Small intestine (tissue), 7 donors: ENCODE results near the gene PCSK9. TPM values are rescaled to one million over a fixed set of nuclear protein-coding genes. Genes with fewer than 3 reads are reported as not detected.

Source experiments
- DNase-seq, 2 donors: peaks; one replicate each; pipeline versions ENCODE4 v3.0.0 to v3.0.0-alpha.2; 2013
- FAIRE-seq: peaks from 2 replicates; lab custom pipeline; 2012; peaks lifted over from hg19 to GRCh38; lab: Jason Lieb, UNC
- H3K27ac ChIP-seq, 3 donors: one replicate each; pipeline ENCODE4 v1.5.1; 2013; ENCODE audit warnings: low read length in 2 of 3, mild to moderate bottlenecking in 2 of 3, control low read depth in 1 of 3, inconsistent platforms in 1 of 3, low read depth in 1 of 3, moderate library complexity in 1 of 3
- H3K27me3 ChIP-seq, 3 donors: one replicate each; pipeline ENCODE4 v1.6.1; 2013; ENCODE audit warnings: low read length in 3 of 3, inconsistent platforms in 1 of 3; ENCODE audit not compliant: control insufficient read depth in 3 of 3, insufficient read depth in 3 of 3
- H3K36me3 ChIP-seq, 3 donors: one replicate each; pipeline ENCODE4 v1.6.1; 2013; ENCODE audit warnings: low read length in 3 of 3, inconsistent platforms in 1 of 3, low read depth in 1 of 3, mild to moderate bottlenecking in 1 of 3, moderate library complexity in 1 of 3; ENCODE audit not compliant: control insufficient read depth in 3 of 3, insufficient read depth in 2 of 3
- H3K4me1 ChIP-seq, 3 donors: one replicate each; pipeline ENCODE4 v1.6.1; 2013; ENCODE audit warnings: low read length in 2 of 3, inconsistent platforms in 1 of 3, low read depth in 1 of 3, mild to moderate bottlenecking in 1 of 3, moderate library complexity in 1 of 3; ENCODE audit not compliant: control insufficient read depth in 3 of 3, insufficient read depth in 2 of 3
- H3K4me3 ChIP-seq, 3 donors: one replicate each; pipeline ENCODE4 v1.5.1; 2013; ENCODE audit warnings: low read length in 3 of 3, control low read depth in 1 of 3, inconsistent platforms in 1 of 3, low read depth in 1 of 3, mild to moderate bottlenecking in 1 of 3, moderate library complexity in 1 of 3
- H3K9me3 ChIP-seq, 2 donors: one replicate each; pipeline ENCODE4 v1.6.1; 2013; ENCODE audit warnings: low read depth in 1 of 2, low read length in 1 of 2; ENCODE audit not compliant: control insufficient read depth in 2 of 2, insufficient read depth in 1 of 2
- WGBS, 3 donors: extraction: QIAGEN DNeasy Blood & Tissue Kit; methylation state at CpG; one replicate each; pipeline ENCODE4 v1.1.7; 2013; 5-methylcytosine and 5-hydroxymethylcytosine counted together
- polyA plus RNA-seq, 4 donors: library from polyadenylated mRNA; stranded (reverse) in 3 of 4; unstranded in 1 of 4; fragments of 200-250 nt in 3 of 4; fragments of 120-200 nt in 1 of 4; gene quantifications; one replicate each; pipeline versions ENCODE4 v1.2.1 to v1.2.3, GENCODE V29; 2013
- donor health status: healthy with polysubstance abuse.
- donor health status: control.
- donor health status: control.
- donor health status: Bipolar disorder and iron deficiency.
- donor health status: healthy.

The PCSK9 gene
- polyA plus RNA-seq, 4 donors: 0.45 to 24.2 (median 2.2) TPM

DNA sequence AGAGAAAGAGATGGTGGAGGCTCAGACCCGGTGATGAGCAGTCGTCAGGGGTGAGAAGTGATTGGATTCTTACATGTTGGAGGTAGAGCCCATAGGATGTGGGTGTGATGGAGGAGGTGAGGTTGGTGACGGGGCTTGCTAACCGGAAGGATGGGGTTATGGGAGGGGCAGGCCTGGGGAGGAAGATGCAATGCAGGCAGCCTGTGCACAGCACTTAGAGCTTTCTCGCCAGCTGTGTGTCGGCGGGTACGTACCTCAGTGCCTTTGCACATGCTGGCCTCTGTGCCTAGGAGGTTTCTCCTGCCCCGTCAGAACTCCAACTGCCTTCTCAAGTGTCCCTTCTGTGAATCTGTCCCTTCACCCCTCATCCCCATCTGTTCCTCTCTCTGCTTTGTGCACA is 43.5 kb upstream of the PCSK9 start:
- Histone ChIP-seq H3K4me3 (no peak overlapping the region), H3K27me3 (peaks cover 0 to 32% (median 21%) of the 10 kb centered on the region in 3 donors), H3K27ac (no peak overlapping the region), H3K36me3 (no peaks in the 10 kb centered on the region), H3K9me3 (peaks cover 0 to 3% of the 10 kb centered on the region in 2 donors), H3K4me1 (peaks cover 0 to 9% (median 0%) of the 10 kb centered on the region in 3 donors)
- 54 to 72% (median 59%) methylated on average over 7 to 9 of the region's 9 CpGs for WGBS, 3 donors
- FAIRE-seq: no peak
- DNase-seq: no peak

DNA sequence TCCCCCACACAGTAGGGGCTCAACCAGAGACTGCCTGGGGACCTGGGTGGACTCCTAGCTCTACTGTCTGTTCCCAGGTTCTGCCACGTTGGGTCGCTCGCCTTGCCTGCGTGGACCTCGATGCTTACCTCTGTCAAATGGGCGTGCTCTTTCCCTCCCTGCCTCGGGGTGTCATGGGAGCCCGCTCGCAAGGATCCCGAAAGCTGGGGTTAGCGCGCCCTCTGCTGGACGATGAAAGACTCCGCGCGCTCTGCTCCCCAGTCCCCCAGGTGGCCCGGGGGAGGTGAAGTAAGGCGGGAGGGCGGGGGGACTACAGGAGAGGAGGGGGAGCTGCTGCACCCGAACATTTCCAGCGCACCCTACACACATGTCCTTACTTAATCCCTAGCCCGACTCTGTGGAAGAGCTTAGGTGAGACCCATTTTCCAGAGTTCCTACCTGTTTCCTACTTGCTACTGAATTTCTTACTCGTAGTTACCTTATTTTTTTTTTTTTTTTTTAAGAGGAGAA is 42.9 kb upstream of the PCSK9 start:
- Histone ChIP-seq H3K9me3 (peaks cover 0 to 3% of the 10 kb centered on the region in 2 donors), H3K27me3 (peaks cover 0 to 32% (median 21%) of the 10 kb centered on the region in 3 donors), H3K4me1 (peaks cover 0 to 9% (median 0%) of the 10 kb centered on the region in 3 donors), H3K36me3 (no peaks in the 10 kb centered on the region), H3K27ac (no peak overlapping the region), H3K4me3 (peak overlapping the region in 1 of 3 donors; percentile 12)
- DNase-seq: peak; percentile 85 to 86
- WGBS, 3 donors: 2 to 3% (median 2%) methylated on average over 22 to 23 of the region's 23 CpGs
- FAIRE-seq: no peak

DNA sequence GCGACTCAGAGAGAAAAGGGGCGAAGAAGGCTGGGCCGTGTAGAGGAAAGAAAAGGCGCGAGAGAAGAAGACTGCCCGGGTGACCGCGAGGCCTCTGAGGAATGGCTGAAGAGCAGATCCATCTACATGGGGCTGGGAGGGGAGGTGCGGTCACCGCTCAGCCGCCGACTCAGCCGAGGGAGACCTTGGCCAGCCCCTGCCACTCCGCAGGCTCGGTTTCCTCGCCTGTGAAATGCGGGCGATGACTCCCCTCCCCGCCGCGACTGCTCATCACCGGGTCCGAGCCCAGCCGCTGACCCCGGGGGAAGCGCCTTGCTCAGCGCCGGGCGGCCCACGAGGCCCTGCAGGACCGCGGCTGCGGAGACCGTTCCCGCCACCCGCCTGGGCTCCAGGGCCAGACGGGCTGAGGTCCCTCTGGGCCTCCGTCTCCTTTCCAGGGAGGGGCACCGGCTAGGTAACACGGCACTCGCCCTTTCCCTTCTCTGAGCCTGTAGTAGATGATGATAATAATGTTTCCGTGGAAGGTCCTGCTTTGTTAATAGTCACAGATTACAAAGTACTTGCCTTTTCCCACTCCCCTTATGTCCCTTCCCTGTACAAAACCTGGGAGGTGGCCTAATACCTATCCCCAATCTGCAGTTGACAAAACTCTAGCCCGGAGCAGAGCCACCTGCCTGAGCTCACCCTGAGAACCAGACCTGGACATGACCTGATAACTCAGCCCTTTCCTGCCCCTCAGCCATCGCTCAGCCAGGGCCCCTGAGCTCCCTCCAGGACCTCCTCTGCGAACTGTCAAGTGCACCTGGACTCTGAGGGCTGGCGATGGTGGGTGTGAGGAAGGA is 42.3 kb upstream of the PCSK9 start:
- Histone ChIP-seq H3K27me3 (peaks cover 0 to 32% (median 21%) of the 10 kb centered on the region in 3 donors), H3K4me1 (peaks cover 0 to 9% (median 0%) of the 10 kb centered on the region in 3 donors), H3K4me3 (peak overlapping the region in 1 of 3 donors; percentile 12), H3K36me3 (no peaks in the 10 kb centered on the region), H3K9me3 (peaks cover 0 to 3% of the 10 kb centered on the region in 2 donors), H3K27ac (no peak overlapping the region)
- no peak for FAIRE-seq
- 11 to 21% (median 19%) methylated on average over 37 to 46 of the region's 46 CpGs for WGBS, 3 donors
- DNase-seq: peak in 1 of 2 donors; percentile 44

DNA sequence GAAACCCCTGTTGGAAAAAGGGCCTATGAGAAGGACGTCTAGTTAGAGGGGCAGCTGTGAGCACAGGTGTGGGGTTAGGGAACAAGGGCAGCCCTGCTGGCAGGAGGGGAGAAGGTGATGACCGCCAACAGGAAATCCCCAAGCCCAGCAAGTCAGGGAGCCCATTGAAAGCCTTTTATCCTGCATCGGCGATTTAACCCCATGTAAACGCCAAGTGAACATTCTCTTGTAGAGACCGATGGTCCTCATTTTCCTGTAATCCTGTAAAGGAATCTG is 41.7 kb upstream of the PCSK9 start:
- Histone ChIP-seq H3K4me1 (peaks cover 0 to 9% (median 0%) of the 10 kb centered on the region in 3 donors), H3K36me3 (no peaks in the 10 kb centered on the region), H3K27me3 (peaks cover 0 to 32% (median 21%) of the 10 kb centered on the region in 3 donors), H3K4me3 (no peak overlapping the region), H3K27ac (no peak overlapping the region), H3K9me3 (peaks cover 0 to 3% of the 10 kb centered on the region in 2 donors)
- no peak for DNase-seq
- WGBS, 3 donors: 71 to 89% (median 82%) methylated on average over 6 of the region's 6 CpGs
- no peak for FAIRE-seq

DNA sequence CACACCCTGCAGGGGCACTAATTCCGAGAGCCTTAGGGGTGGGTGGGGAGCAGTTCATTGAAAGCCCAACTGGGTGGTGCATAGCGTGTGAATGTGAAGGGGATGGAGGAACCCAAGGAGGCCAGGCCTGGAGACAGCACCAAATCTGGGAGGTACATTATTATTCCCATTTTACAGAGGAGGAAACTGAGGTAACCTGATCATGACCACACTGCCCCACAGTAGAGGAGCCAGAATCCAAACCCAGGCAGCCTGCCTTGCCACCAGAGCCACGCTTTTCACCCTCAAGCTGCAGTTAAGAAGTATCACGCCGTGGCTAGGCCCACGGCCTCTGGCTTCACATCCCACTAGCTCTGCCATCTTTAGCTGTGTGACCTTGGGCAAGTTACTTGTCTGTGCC is 41.2 kb upstream of the PCSK9 start:
- FAIRE-seq (no peak), DNase-seq (no peak)

DNA sequence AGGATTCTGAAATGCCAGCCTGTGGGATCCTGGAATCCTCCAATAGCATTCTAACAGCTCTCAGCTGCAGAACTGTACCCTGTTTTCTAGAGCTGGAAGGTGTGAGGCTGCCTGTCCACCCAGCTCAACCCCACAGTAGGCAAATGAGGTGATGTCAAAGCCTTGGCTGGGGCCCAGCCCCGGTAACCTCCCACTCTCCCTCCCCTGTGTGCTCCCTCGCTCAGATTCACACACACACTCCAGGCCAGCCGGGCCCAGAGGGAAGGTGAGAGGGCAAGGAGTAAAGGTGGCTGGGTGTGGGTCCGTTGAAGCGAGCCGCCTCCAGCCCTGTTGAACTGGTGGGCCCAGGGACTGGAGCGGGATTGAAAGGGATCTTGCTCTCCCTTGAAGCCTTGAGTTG is 40.7 kb upstream of the PCSK9 start, which contains the start of gene BSND:
BSND (plus strand) TSS at position 257 of the 400 bp plus-strand sequence. CDS start 254 bp downstream, outside the sequence.
- Histone ChIP-seq H3K4me3 (no peak within 1 kb of the TSS), H3K9me3 (peaks cover 0 to 3% of the 10 kb centered on the region in 2 donors), H3K27me3 (peaks cover 0 to 32% (median 21%) of the 10 kb centered on the region in 3 donors), H3K36me3 (no peaks in the 10 kb centered on the region), H3K4me1 (peaks cover 0 to 9% (median 0%) of the 10 kb centered on the region in 3 donors), H3K27ac (no peak within 1 kb of the TSS)
- FAIRE-seq (no peak), DNase-seq (no peak)
- WGBS, 3 donors: 36 to 57% (median 51%) methylated on average over 7 of the region's 7 CpGs

More for the DNA sequence above, 41.2 kb upstream of the PCSK9 start:
- no peak overlapping the region for H3K4me3 ChIP-seq
- no peak overlapping the region for H3K27ac ChIP-seq
- H3K9me3 ChIP-seq: peaks cover 0 to 3% of the 10 kb centered on the region in 2 donors
- peaks cover 0 to 32% (median 21%) of the 10 kb centered on the region in 3 donors for H3K27me3 ChIP-seq
- no peaks in the 10 kb centered on the region for H3K36me3 ChIP-seq
- H3K4me1 ChIP-seq: peaks cover 0 to 9% (median 0%) of the 10 kb centered on the region in 3 donors
- WGBS, 3 donors: 89 to 93% (median 91%) methylated on average over 6 of the region's 6 CpGs

DNA sequence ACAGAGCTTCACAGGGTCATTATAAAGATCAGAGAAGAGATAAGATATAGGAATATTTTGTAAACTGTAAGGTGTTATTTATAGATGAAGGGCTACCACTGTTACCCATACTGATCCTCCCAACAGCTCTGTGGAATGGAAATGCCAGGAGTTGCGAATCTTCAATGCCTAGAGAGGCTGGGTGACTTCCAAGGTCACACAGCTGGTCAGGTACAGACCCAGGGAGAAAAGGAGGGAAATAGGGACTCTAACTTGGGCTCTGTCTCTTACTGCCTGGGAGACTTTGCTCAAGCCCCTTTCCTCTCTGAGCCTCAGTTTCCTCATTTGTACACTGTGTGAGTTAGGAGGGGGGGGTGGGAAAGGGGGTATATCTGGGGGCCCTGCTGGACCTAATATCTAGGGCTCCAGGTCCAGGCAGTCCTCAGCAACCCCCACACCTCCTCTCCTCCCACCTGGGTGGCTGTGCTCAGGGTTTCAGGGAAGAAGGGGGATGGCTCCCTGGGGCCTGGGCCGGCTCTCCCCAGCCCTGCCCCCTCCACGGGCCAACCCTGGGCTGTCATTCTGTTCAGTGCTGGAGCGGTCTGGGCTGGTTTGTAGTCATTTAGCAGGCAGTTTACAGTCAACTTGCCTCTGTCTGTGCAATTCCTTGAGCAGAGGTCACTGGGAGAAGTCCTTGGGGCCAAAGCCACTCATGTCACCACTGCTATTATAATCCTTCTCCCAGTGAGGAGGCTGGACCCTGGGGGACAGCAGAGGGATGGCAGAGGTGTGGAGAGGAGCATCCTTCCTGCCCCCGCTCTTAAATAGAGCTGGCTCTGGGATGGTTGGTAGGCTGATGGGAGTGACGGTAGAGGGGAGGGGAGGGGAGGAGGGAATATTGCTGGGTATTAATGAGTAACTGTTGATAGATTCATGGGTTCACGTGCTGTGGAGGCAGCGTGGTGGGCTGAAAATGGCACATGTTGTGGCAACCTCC is 39.0 kb upstream of the PCSK9 start:
- Histone ChIP-seq H3K27ac (no peak overlapping the region), H3K9me3 (peaks cover 0 to 3% of the 10 kb centered on the region in 2 donors), H3K36me3 (no peaks in the 10 kb centered on the region), H3K27me3 (peaks cover 0 to 27% (median 16%) of the 10 kb centered on the region in 3 donors), H3K4me1 (peaks cover 0 to 9% (median 0%) of the 10 kb centered on the region in 3 donors), H3K4me3 (no peak overlapping the region)
- 39 to 58% (median 48%) methylated on average over 8 of the region's 8 CpGs for WGBS, 3 donors
- no peak for FAIRE-seq
- no peak for DNase-seq

DNA sequence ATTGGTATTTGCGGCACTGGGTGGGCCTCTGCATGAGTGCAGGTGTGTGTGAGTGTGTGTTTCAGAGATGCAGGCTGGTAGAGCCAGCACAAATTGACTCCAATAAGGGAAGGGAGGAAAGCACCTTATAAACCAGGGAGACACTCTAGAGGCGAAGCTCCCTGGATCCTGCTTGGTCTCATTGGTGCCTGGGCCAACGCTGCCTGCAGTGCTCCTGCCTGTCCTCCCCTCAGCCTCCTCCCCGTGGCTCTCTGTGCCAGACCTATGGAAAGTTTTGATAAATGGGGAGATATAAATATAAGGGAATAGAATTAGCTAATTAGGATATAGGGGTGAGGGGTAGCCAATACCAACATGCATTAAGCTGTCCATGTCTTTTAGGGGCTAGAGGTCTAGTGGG is 38.0 kb upstream of the PCSK9 start:
- Histone ChIP-seq H3K9me3 (peaks cover 0 to under 1% of the 10 kb centered on the region in 2 donors), H3K4me3 (no peak overlapping the region), H3K36me3 (no peaks in the 10 kb centered on the region), H3K4me1 (peaks cover 0 to 6% (median 0%) of the 10 kb centered on the region in 3 donors), H3K27me3 (peaks cover 0 to 17% (median 14%) of the 10 kb centered on the region in 3 donors), H3K27ac (no peak overlapping the region)
- DNase-seq (no peak), FAIRE-seq (no peak)
- WGBS, 3 donors: 77 to 89% (median 85%) methylated on average over 4 of the region's 4 CpGs
